Endodermal cell (in vitro differentiated cells): ENCODE measurements around the gene ZNF302. TPM values are rescaled to one million over a fixed set of nuclear protein-coding genes. Genes with fewer than 3 reads are reported as not detected.
"Not testable (repeated sequence)": the region's sequence is repeated elsewhere in the genome, so short reads cannot be mapped to it uniquely, and the experiment has no call there.

Source experiments
- DNase-seq: peaks from one replicate; pipeline ENCODE4 v3.0.0-alpha.2; 2017
- H3K27ac ChIP-seq: 2 replicates; pipeline ENCODE4 v1.5.1; 2013; ENCODE audit warnings: mild to moderate bottlenecking, low read depth, low read length, moderate library complexity
- H3K27me3 ChIP-seq: 2 replicates; pipeline ENCODE4 v1.6.1; 2013; ENCODE audit warnings: mild to moderate bottlenecking, low read length, moderate library complexity; ENCODE audit not compliant: insufficient read depth, control insufficient read depth, poor library complexity, severe bottlenecking
- H3K36me3 ChIP-seq: 2 replicates; pipeline ENCODE4 v1.7.0; 2013; ENCODE audit warnings: mild to moderate bottlenecking, low read length, moderate library complexity; ENCODE audit not compliant: control insufficient read depth, insufficient read depth
- H3K4me1 ChIP-seq: one replicate; pipeline ENCODE4 v1.7.0; 2013; ENCODE audit warnings: low read length; ENCODE audit not compliant: control insufficient read depth, insufficient read depth
- H3K4me3 ChIP-seq: 2 replicates; pipeline ENCODE4 v1.5.1; 2013; ENCODE audit warnings: mild to moderate bottlenecking, low read length, moderate library complexity
- H3K9ac ChIP-seq: 2 replicates; pipeline ENCODE4 v1.6.1; 2013; ENCODE audit warnings: mild to moderate bottlenecking, low read length, moderate library complexity; ENCODE audit not compliant: poor library complexity, severe bottlenecking; ENCODE audit errors: extremely low read depth
- H3K9me3 ChIP-seq: 2 replicates; pipeline ENCODE4 v1.6.1; 2013; ENCODE audit warnings: mild to moderate bottlenecking, low read length, moderate library complexity; ENCODE audit not compliant: control insufficient read depth
- H3K27ac Mint-ChIP-seq: 2 replicates; pipeline ENCODE4 v1.8.0; 2020; ENCODE audit warnings: mixed read lengths
- H3K27me3 Mint-ChIP-seq: 2 replicates; pipeline ENCODE4 v1.8.0; 2021; ENCODE audit warnings: mild to moderate bottlenecking, mixed read lengths; ENCODE audit not compliant: insufficient read depth
- H3K36me3 Mint-ChIP-seq: 2 replicates; pipeline ENCODE4 v1.8.0; 2020; ENCODE audit warnings: low read depth, mixed read lengths
- H3K4me1 Mint-ChIP-seq: 2 replicates; pipeline ENCODE4 v1.8.0; 2020; ENCODE audit warnings: mixed read lengths
- H3K4me3 Mint-ChIP-seq: 2 replicates; pipeline ENCODE4 v1.8.0; 2020; ENCODE audit warnings: mild to moderate bottlenecking, moderate library complexity, mixed read lengths
- H3K9me3 Mint-ChIP-seq: 2 replicates; pipeline ENCODE4 v1.8.0; 2020; ENCODE audit warnings: mild to moderate bottlenecking, mixed read lengths
- CTCF ChIP-seq: fragments of 200-600 bp; sonication (generic); conservative IDR thresholded peaks from 2 replicates; pipeline ENCODE4 v1.5.0; 2021; ENCODE audit warnings: antibody characterized with exemption, mild to moderate bottlenecking
- WGBS, 2 experiments: methylation state at CpG; one replicate each; pipeline versions ENCODE4 v1.1.5 to v1.1.7; 2013; ENCODE audit warnings: missing lambda C conversion rate in 2 of 2, mixed read lengths in 1 of 2; ENCODE audit not compliant: insufficient coverage in 1 of 2, insufficient read length in 1 of 2; 5-methylcytosine and 5-hydroxymethylcytosine counted together
- total RNA-seq, 2 donors: library from RNA; stranded (reverse); fragmentation: NEBNext Ultra II Directional in 1 of 2; extraction: Animal tissue kit (Norgen Biotek cat#: 25700) in 1 of 2; gene quantifications; 2 replicates in 1 of 2; 3 replicates in 1 of 2; pipeline ENCODE4 v1.2.1, GENCODE V29; 2021

The ZNF302 gene
- total RNA-seq, 2 donors from 2014 or later = 24.1 to 27.4 TPM

GRCh38 chr19:34666200-34666957 lies 11.1 kb upstream of the ZNF302 start:
- Histone ChIP-seq H3K9ac (no peak overlapping the region), H3K27ac (no peak overlapping the region), H3K4me3 (no peak overlapping the region), H3K9me3 (no peaks in the 10 kb centered on the region), H3K4me1 (no peaks in the 10 kb centered on the region), H3K36me3 (no peaks in the 10 kb centered on the region), H3K27me3 (no peaks in the 10 kb centered on the region)
- Mint-ChIP-seq H3K27ac (no peak overlapping the region), H3K27me3 (peaks cover 4% of the 10 kb centered on the region), H3K4me1 (no peaks in the 10 kb centered on the region), H3K4me3 (no peak overlapping the region), H3K9me3 (peaks cover 5% of the 10 kb centered on the region), H3K36me3 (no peaks in the 10 kb centered on the region)
- 92% methylated on average over 6 to 25 of the region's 25 CpGs for WGBS, 2 experiments
- no peak for DNase-seq
- TF ChIP-seq CTCF = no peak

- Mint-ChIP-seq H3K27ac (no peak overlapping the region), H3K9me3 (peaks cover 5% of the 10 kb centered on the region), H3K4me3 (no peak overlapping the region), H3K27me3 (peaks cover 4% of the 10 kb centered on the region), H3K36me3 (no peaks in the 10 kb centered on the region), H3K4me1 (no peaks in the 10 kb centered on the region)
- H3K27me3 ChIP-seq = no peaks in the 10 kb centered on the region
- H3K9me3 ChIP-seq = no peaks in the 10 kb centered on the region
- no peak for TF ChIP-seq CTCF
- no peaks in the 10 kb centered on the region for H3K36me3 ChIP-seq
- WGBS, 2 experiments = 95 to 96% methylated on average over 6 to 9 of the region's 9 CpGs
- no peak for DNase-seq
- no peaks in the 10 kb centered on the region for H3K4me1 ChIP-seq
- H3K27ac ChIP-seq = no peak overlapping the region
- no peak overlapping the region for H3K9ac ChIP-seq
- H3K4me3 ChIP-seq = no peak overlapping the region
Measured at GRCh38 chr19:34666958-34667265, 10.6 kb upstream of the ZNF302 start.

DNA sequence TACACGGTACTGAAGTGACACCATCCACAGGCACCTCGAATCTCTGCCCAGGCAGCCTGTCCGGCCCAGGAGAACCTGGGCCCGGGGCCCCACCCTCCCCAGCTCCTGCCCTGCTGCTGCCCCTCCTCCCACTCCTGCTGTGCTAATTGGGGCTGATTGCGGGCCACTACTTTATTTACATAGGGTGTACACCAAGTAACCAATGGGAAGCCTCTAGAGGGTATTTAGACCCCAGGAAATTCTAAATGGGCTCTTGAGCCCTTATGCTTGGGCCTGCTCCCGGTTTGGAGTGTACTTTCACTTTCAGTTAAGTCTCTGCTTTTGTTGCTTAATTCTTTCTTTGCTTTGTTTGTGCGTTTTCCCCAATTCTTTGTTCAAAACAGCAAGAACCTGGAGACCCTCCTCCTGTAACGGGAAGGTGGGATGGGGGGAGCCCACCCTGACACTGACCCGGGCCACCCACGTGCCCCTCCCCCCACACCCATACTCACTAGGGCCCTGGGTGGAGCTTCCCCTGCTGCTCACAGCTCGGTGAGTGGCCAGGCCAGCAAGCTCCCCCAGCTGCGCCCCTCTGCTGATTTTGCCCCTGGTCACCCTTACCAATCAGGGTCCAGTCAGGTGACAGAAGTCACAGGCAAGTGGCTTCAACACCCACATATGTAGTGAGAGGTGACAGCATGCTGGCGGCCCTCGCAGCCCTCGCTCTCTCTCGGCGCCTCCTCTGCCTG lies 10.0 kb upstream of the ZNF302 start:
- H3K27ac Mint-ChIP-seq = no peak overlapping the region

GRCh38 chr19:34668077-34668689 lies 9.3 kb upstream of the ZNF302 start:
- H3K4me3 Mint-ChIP-seq, DNase-seq, H3K4me3 ChIP-seq, H3K9me3 Mint-ChIP-seq, H3K9me3 ChIP-seq, H3K4me1 Mint-ChIP-seq, H3K36me3 Mint-ChIP-seq, H3K36me3 ChIP-seq, H3K27ac ChIP-seq, H3K4me1 ChIP-seq, H3K27ac Mint-ChIP-seq, H3K9ac ChIP-seq: not testable (repeated sequence)
- WGBS, 2 experiments = 95 to 97% methylated on average over 17 to 36 of the region's 36 CpGs
- peaks cover 12% of the 10 kb centered on the region for H3K27me3 Mint-ChIP-seq
- peaks cover 11% of the 10 kb centered on the region for H3K27me3 ChIP-seq

More for the DNA sequence above, 10.0 kb upstream of the ZNF302 start:
- H3K36me3 ChIP-seq = no peaks in the 10 kb centered on the region
- peaks cover 7% of the 10 kb centered on the region for H3K27me3 Mint-ChIP-seq
- peaks cover 4% of the 10 kb centered on the region for H3K27me3 ChIP-seq
- H3K4me3 Mint-ChIP-seq = no peak overlapping the region
- 80 to 90% methylated on average over 3 to 17 of the region's 17 CpGs for WGBS, 2 experiments
- H3K36me3 Mint-ChIP-seq = no peaks in the 10 kb centered on the region
- H3K4me3 ChIP-seq = no peak overlapping the region
- no peaks in the 10 kb centered on the region for H3K9me3 ChIP-seq
- H3K27ac ChIP-seq = no peak overlapping the region
- TF ChIP-seq CTCF = no peak
- no peak for DNase-seq
- H3K9me3 Mint-ChIP-seq = peaks cover 4% of the 10 kb centered on the region
- H3K9ac ChIP-seq = no peak overlapping the region
- no peaks in the 10 kb centered on the region for H3K4me1 Mint-ChIP-seq
- no peaks in the 10 kb centered on the region for H3K4me1 ChIP-seq

DNA sequence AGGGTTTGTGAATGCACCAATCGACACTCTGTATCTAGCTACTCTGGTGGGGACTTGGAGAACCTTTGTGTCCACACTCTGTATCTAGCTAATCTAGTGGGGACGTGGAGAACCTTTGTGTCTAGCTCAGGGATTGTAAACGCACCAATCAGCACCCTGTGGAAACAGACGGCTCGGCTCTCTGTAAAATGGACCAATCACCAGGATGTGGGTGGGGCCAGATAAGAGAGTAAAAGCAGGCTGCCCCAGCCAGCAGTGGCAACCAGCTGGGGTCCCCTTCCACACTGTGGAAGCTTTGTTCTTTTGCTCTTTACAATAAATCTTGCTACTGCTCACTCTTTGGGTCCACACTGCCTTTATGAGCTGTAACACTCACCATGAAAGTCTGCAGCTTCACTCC lies 8.8 kb upstream of the ZNF302 start:
- H3K4me3 ChIP-seq, H3K4me3 Mint-ChIP-seq, H3K36me3 ChIP-seq, H3K9me3 Mint-ChIP-seq, H3K27ac Mint-ChIP-seq, H3K4me1 ChIP-seq, DNase-seq, H3K9ac ChIP-seq, H3K27ac ChIP-seq, H3K9me3 ChIP-seq, H3K36me3 Mint-ChIP-seq, H3K4me1 Mint-ChIP-seq: not testable (repeated sequence)
- peaks cover 17% of the 10 kb centered on the region for H3K27me3 Mint-ChIP-seq
- H3K27me3 ChIP-seq = peaks cover 16% of the 10 kb centered on the region
- WGBS, 2 experiments = 91 to 100% methylated on average over 1 to 5 of the region's 5 CpGs
